GM18909 (cell line): ENCODE data around the gene PRSS1.
"Not testable (repeated sequence)": the region's sequence is repeated elsewhere in the genome, so short reads cannot be mapped to it uniquely, and the experiment has no call there.

ENCODE experiments used
- ATAC-seq: cut with Tn5 transposase; IDR thresholded peaks from one replicate; pipeline ENCODE4 v1.9.1; 2021; ENCODE audit warnings: mild to moderate bottlenecking; ENCODE audit not compliant: unreplicated experiment, poor library complexity

Gene PRSS1

DNA sequence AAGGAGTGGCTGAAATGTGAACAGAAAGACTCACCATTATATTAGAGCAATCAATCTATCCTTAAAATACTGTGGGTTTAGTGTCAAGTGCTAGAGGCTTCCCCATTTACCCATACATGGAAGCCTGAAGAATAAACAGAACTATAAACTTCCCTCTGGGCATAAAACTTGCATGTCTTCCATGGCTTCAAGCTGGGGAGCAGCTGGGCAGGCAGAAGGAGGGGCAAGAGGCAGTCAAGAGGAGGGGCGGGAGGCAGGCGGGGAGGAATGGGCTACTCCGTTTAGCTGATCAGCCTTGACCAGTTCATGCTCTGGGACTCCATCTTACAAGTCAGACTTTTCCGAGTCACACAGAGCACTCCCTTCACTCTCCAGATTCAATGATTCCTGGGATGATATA lies 3.5 kb upstream of the PRSS1 start:
- no peak for ATAC-seq

DNA sequence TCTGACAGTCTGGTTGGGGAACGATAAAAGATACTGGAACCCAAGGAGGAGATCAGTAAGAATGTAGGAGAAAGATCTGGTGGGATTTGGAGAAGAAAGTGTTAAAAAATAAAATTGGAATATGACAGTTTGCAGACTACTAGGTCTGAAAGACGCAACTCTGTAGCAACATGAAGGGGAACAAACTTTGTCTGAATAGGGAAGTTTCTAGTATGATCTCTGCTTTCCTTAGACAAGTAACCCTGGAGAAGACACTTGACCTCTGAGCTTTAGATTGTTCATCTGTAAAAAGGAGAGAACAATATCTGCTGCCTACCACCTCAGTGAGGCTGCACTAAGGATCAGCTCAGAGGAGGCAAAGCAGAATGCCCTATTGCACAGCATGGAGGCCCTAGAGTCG lies 3.0 kb upstream of the PRSS1 start:
- ATAC-seq = no peak

GRCh38 chr7:142748410-142748809 lies 862 bp upstream of the PRSS1 start:
- ATAC-seq = not testable (repeated sequence)

DNA sequence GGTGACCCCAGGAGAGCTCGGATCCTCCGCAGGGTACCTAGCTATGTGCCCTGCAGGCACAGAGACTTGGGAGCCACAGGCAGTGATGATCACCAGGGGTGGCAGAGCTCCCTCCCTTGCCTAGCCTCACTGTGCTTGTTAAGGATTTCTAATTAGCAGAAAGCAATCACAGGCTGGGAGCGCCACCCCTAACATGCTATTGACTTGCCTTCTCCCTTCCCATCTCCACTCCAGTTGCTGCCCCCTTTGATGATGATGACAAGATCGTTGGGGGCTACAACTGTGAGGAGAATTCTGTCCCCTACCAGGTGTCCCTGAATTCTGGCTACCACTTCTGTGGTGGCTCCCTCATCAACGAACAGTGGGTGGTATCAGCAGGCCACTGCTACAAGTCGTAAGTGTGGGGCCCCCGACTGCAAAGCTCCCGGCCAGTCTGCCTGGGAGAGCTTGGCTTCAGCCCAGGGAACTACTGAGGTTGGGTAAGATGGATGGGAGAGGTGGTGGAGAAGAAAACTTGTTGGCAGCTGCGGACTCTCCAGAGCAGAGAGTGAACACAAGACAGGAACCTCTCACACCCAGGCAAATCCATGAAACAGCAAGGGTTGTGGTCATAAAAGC lies 1.2 kb downstream of the PRSS1 start:
- no peak for ATAC-seq

DNA sequence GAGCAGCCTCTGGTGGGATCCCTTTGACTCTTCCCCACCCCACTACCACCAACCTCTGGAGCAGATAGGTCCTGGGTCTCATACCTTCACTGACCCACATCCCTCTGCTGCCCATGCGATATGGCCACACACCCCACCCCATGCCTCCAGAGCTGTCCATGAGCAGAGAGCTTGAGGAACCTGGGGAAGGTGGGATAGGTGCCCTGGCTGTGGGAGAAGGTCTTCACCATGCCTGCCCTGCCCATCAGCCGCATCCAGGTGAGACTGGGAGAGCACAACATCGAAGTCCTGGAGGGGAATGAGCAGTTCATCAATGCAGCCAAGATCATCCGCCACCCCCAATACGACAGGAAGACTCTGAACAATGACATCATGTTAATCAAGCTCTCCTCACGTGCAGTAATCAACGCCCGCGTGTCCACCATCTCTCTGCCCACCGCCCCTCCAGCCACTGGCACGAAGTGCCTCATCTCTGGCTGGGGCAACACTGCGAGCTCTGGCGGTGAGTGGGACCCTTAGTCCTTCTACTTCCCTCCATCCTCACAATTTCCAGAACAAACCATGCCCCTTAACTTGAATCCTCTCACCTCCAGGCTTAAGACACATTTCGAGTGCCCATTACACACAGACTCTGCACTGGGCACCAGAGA lies 2.4 kb downstream of the PRSS1 start:
- ATAC-seq = not testable (repeated sequence)

GRCh38 chr7:142752376-142753225 lies 3.3 kb downstream of the PRSS1 start:
- no peak for ATAC-seq

DNA sequence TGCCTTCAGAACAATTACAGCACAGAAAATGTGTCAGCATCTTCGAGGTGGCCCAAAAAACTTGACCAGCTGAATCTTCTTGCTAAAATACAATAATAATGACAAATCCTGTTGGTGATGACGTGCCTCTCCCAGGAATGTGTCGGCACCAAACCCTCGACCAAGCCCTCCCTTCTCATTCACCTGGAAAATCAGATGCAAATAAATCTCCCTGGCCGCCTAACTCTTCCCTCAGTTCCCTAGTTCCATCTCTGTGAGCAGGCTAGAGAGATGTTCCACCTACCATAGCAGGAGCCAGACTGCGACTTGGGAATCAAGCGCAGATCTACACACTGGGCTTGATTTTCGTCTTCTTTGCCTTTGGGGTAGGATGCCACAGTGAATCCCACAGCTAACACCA lies 4.1 kb downstream of the PRSS1 start:
- no peak for ATAC-seq

DNA sequence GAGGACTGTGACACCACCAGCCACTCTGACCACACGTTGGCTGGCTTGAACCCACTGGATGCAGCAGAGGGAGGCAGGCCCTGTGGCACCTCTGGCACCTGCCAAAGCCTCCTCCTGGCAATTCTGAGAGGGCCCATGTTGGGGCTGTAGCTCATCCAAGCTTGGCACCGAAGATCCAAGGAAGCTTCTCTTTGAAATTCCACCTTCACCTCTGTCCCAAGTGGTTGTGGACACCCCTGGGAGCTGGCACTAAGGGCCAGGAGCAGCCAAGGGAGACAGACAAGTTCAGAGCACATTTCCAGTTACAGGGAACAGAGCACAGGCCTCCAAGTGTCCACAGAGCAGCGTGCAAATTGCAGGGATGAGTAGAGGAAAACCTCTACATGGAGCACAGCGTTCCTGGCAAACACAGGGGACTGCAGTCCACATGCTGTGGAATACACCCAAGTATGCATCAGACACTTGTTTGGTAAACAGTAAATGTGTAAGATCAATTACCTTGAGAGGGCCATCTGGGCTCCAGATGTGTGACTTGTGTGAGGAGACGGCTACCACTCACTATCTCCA lies 4.7 kb downstream of the PRSS1 start:
- not testable (repeated sequence) for ATAC-seq

DNA sequence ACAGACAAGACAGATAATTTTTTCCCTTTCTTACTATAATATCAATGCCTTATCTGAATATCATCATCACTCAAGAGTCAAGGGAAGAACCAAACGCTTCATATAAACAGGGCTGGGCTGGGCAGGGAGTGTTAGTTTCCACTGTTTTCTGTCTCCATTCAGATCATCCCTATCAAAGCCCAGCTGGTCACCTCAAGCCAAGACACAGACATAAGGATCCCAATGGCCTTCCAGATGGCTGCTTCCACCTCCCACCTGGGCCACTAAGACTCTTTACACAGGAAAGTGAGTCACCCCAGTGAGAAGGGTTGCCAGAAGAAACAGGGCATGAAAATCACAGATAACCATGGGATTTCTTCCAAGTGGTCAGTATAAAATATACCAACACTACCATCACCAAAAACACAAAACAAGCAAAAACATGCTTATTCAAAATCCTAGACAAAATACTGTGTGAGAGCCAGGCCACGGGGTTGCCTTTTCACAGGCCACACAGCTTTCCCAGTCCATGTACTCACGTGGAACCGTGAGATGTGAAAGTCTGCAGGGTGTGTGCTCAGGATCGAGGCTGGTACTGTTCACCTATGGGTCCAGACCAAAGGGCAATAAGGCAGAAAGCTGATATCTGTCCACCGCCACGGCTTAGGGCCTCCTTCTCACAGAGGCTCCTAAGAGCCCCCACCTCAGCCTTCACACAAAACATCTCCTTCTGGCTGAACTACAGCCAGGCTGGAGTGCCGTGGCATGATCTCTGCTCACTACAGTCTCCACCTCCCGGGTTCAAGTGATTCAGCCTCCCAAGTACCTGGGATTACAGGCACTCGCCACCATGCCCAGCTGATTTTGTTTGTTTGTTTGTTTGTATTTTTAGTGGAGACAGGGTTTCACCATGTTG lies 5.7 kb downstream of the PRSS1 start:
- ATAC-seq = no peak

DNA sequence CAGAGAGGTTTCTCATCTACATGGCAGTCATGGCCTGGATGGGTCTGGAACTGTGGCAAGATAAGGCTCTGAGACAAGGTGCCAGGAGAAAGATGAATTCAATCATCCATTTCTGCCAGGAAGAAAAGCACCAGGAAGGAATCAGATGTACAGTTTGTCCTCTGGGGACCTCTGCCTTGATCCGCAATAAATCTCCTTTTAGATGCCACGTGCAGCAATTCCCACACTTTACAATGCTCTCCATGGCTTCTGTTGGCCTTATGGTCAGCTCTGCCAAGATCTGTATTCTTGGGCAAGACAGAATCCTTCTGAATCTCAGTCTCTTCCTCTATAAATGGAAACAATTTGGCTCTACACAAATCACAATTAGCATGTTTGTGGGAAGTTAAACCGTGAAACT lies 9.0 kb downstream of the PRSS1 start:
- not testable (repeated sequence) for ATAC-seq

DNA sequence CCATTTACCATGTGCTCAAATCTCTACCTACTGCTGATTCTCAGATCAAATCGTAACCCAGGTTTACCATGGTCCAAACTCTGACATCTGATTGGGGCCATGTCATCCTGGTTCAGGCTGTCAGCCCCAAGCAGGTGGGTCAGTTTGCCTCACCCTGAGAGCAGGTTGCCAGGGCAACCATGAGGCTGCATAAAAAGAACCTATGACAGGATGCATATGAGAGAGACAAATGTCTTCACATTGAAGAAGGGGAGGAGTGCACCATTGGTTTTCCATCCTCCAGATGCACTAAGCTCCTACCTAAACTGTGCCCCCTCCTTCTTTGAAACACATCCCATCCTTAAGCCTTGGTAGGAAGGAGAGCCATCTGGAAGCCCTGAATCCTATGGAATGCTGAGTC lies 10.2 kb downstream of the PRSS1 start:
- no peak for ATAC-seq

- no peak for ATAC-seq
These were observed 10.9 kb downstream of the PRSS1 start for GRCh38 chr7:142760071-142760642.

- ATAC-seq = not testable (repeated sequence)
These were observed 12.3 kb downstream of the PRSS1 start for GRCh38 chr7:142761606-142762005.

DNA sequence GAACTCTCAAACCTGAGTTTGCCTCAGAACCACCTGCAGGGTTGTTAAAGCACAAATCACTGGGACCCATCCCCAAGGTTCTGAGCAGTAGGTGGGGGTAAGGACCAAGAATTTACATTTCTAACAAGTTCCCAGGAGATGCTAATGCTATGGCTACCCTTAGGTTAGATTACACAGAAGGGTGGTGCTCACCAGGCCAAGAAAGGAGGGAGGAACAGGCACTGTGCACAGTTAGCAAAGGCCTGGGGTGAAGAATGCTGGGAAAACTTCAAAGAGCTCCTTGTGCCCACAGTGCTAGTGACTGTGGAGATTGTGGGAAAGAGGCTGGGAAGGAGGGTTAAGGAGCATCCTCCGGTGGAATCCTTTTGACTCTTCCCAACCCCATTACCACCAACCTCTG lies 12.8 kb downstream of the PRSS1 start:
- no peak for ATAC-seq

DNA sequence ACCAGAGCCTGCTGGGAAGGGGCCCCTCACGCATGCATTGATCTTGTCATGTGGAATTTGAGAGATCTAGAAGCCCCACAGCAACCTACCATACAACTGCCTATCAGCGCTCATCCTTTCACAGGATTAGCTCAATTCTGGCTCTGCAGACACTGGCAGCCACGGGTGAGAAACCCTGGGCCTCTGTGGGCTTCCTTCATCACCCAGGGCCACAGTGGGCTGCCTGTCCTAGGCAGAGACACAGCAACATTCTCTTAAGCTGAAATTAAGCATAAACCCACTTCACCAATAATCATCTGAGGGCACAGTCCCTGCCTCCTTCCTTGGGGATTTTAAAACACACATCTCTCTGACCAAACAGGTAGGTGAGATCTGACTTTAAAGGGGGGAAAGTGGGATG lies 18.2 kb downstream of the PRSS1 start:
- no peak for ATAC-seq

DNA sequence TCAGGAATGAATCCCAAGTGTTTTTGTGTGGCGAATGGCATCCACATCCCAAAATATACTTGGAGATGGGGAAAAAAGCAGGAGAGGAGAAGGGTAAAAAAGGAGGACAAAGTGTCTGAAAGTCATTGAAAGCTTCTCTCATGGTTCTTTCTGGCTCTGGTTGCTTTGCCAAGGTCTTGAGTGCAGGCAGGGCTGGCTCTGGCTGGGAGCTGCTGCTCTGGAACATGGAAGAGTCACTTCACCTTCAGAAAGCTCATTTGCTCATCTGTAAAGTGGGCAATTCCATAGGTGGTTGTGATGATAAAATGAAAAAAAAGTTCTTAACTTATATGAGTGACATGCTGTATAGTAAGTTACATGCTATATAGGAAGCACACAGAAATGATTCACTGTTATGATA lies 18.6 kb downstream of the PRSS1 start:
- ATAC-seq = no peak

DNA sequence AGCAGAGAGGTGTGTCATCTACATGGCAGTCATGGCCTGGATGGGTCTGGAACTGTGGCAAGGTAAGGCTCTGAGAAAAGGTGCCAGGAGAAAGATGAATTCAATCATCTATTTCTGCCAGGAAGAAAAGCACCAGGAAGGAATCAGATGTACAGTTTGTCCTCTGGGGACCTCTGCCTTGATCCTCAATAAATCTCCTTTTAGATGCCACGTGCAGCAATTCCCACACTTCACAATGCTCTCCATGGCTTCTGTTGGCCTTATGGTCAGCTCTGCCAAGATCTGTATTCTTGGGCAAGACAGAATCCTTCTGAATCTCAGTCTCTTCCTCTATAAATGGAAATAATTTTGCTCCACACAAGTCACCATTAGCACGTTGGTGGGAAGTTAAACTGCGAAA lies 19.6 kb downstream of the PRSS1 start:
- ATAC-seq = not testable (repeated sequence)

DNA sequence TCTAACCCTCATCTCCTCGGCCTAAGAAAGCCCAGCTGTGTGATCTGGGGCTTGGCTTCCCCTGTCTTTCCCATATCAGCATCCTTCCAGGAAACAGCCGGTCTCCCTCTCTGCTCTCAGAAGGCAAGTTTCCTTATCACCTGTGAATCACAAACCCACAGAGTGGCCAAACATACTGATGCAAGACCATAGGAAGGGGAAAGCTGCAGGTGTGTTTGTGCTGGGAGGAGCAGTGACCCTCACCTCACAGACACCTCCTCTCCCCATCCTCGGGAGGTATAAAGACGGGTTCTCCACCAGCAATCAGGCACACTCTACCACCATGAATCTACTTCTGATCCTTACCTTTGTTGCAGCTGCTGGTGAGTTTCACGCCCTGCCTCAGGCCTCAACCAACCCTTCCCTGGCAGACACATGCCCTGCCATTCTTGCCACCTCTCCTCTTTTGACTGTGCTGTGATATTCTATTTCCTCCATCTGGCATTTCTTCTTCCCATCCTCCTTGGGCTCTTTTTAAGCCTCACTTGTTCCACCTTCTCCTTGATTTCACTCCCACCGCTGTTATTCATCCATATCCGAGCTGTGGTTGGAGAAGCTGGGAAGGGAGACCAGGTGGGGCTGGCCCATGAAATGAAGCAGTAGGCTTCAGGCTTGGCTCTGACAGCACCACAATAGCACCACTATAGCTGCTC lies 21.5 kb downstream of the PRSS1 start, which contains the start of gene PRSS2:
Gene PRSS2 (plus strand): TSS at position 310 of the 692 bp plus-strand sequence. CDS start 13 bp downstream, at position 323.
- ATAC-seq = no peak

GRCh38 chr7:142771353-142771723 lies 22.1 kb downstream of the PRSS1 start:
- ATAC-seq = peak; percentile 84
